PC-9 (cell line): ENCODE results near the gene SLC4A4. TPM values are rescaled to one million over a fixed set of nuclear protein-coding genes. Genes with fewer than 3 reads are reported as not detected.

Experiments
- BruUV-seq: library from RNA; stranded (reverse); fragments of 400-500 nt; replicated peaks from 2 replicates; lab custom pipeline; 2021; lab: Mats Ljungman, UMichigan
- CTCF ChIA-PET: fragments of 300-600 bp; sonication (Branson Sonifier 250); formaldehyde crosslinking; loops from one replicate; lab custom pipeline; 2022; ENCODE audit warnings: antibody characterized with exemption; lab: Charles Lee
- POLR2A ChIA-PET: fragments of 300-600 bp; sonication (Branson Sonifier 250); formaldehyde crosslinking; loops from one replicate; lab custom pipeline; 2022; ENCODE audit warnings: antibody characterized with exemption; ENCODE audit not compliant: unreplicated experiment; lab: Charles Lee
- DNase-seq, 2 experiments: peaks; one replicate each; pipeline versions ENCODE4 v3.0.0 to v3.0.0-alpha.2; 2015 to 2022; ENCODE audit warnings: mixed read lengths in 1 of 2
- H2AFZ ChIP-seq: fragments of 200-600 bp; sonication (generic); 2 replicates; pipeline ENCODE4 v1.8.1; 2017; ENCODE audit warnings: antibody characterized with exemption
- H3F3A ChIP-seq: fragments of 200-600 bp; sonication (generic); 2 replicates; pipeline ENCODE4 v1.8.1; 2017; ENCODE audit warnings: antibody characterized with exemption, mild to moderate bottlenecking, low read depth; ENCODE audit not compliant: insufficient read depth
- H3K27ac ChIP-seq: fragments of 200-600 bp; sonication (generic); 2 replicates; pipeline ENCODE4 v1.6.1; 2016; ENCODE audit warnings: mixed run types
- H3K27me3 ChIP-seq: fragments of 200-600 bp; sonication (generic); 2 replicates; pipeline ENCODE4 v1.6.1; 2016; ENCODE audit warnings: low read depth, mixed run types; ENCODE audit not compliant: insufficient read depth
- H3K36me3 ChIP-seq: fragments of 200-600 bp; sonication (generic); 2 replicates; pipeline ENCODE4 v1.6.1; 2016; ENCODE audit warnings: low read depth, mixed run types
- H3K4me1 ChIP-seq: fragments of 200-600 bp; sonication (generic); replicated peaks from 2 replicates; pipeline ENCODE4 v1.6.1; 2016; ENCODE audit warnings: mixed run types; ENCODE audit not compliant: insufficient read depth
- H3K4me2 ChIP-seq: fragments of 200-600 bp; sonication (generic); 2 replicates; pipeline ENCODE4 v1.6.1; 2017; ENCODE audit warnings: mixed run types
- H3K4me3 ChIP-seq: fragments of 200-600 bp; sonication (generic); 2 replicates; pipeline ENCODE4 v1.6.1; 2016; ENCODE audit warnings: mixed run types
- H3K79me2 ChIP-seq: fragments of 200-600 bp; sonication (generic); 2 replicates; pipeline ENCODE4 v1.6.1; 2017; ENCODE audit warnings: low read depth, mixed run types
- H3K9me2 ChIP-seq: fragments of 200-600 bp; sonication (generic); 2 replicates; pipeline ENCODE4 v1.8.1; 2017; ENCODE audit warnings: mild to moderate bottlenecking; ENCODE audit not compliant: insufficient read depth
- H3K9me3 ChIP-seq: fragments of 200-600 bp; sonication (generic); 2 replicates; pipeline ENCODE4 v1.8.1; 2016; ENCODE audit warnings: low read depth; ENCODE audit not compliant: insufficient read depth
- H4K20me1 ChIP-seq: fragments of 200-600 bp; sonication (generic); 2 replicates; pipeline ENCODE4 v1.8.1; 2017; ENCODE audit not compliant: insufficient read depth
- CTCF ChIP-seq: fragments of 200-600 bp; sonication (generic); conservative IDR thresholded peaks from 2 replicates; pipeline ENCODE4 v1.6.1; 2017; ENCODE audit warnings: mixed run types, antibody characterized with exemption, mild to moderate bottlenecking, moderate library complexity
- EZH2 ChIP-seq: fragments of 200-600 bp; sonication (generic); IDR thresholded peaks from 2 replicates; pipeline ENCODE4 v1.8.0; 2017; ENCODE audit warnings: antibody characterized with exemption, low read depth
- intact Hi-C: fragments of 100-400 bp; cut with micrococcal nuclease; formaldehyde crosslinking; loops from one replicate; pipeline ENCODE4 v1.10.0; 2022; ENCODE audit not compliant: unreplicated experiment
- total RNA-seq: library from RNA; stranded (reverse); gene quantifications from 2 replicates; pipeline ENCODE4 v1.2.3, GENCODE V29; 2021

SLC4A4 gene
- total RNA-seq, 1 experiment from 2014 or later, result 0.44 TPM

DNA sequence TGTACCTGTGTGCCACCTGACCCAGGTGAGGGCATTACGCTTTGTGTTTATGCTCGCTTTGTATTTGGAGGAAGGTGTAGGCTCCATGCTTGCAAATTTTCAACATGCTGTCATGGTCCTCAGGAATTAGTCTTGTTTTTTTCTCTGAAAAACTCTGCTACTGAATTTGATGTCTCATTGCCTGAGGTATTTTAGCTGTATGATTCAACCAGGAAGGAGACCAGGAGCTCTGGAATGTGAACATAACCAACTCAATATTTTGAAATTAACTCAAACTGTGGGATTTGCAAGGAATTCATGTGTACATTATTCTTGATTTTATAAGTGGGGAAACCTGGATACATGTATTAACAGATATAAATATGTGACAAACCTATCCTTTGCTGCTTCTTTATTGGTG lies 134.1 kb downstream of the SLC4A4 start:
- Histone ChIP-seq H3K9me2 (no peaks in the 10 kb centered on the region), H3F3A (no peaks in the 10 kb centered on the region), H3K4me3 (no peak overlapping the region), H3K4me1 (no peaks in the 10 kb centered on the region; the same call in 1 of the 2 replicates), H3K27ac (peak overlapping the region; percentile 16; the same call in 1 of the 2 replicates), H4K20me1 (no peaks in the 10 kb centered on the region), H3K36me3 (no peaks in the 10 kb centered on the region), H3K79me2 (no peaks in the 10 kb centered on the region), H3K27me3 (no peaks in the 10 kb centered on the region), H3K9me3 (no peaks in the 10 kb centered on the region), H2AFZ (peak overlapping the region; percentile 39; the same call in 1 of the 2 replicates), H3K4me2 (no peak overlapping the region)
- no peak for TF ChIP-seq EZH2
- no peak for TF ChIP-seq CTCF
- ChIA-PET POLR2A (interaction anchor here (0.7 kb wide), 1 partner anchor 121 kb away, joined by 9 read pairs; no protein-coding TSS in a partner anchor), CTCF (no interaction called here)
- no TSS peak for BruUV-seq
- intact Hi-C loops, result no loop called here
- DNase-seq, result no peak

- DNase-seq, result no peak
- TF ChIP-seq CTCF, result no peak
- no peak for TF ChIP-seq EZH2
- Histone ChIP-seq H3K4me3 (no peak overlapping the region), H3K27ac (peak overlapping the region; percentile 16; the same call in 1 of the 2 replicates), H4K20me1 (no peaks in the 10 kb centered on the region), H3K79me2 (no peaks in the 10 kb centered on the region), H3K9me2 (no peaks in the 10 kb centered on the region), H2AFZ (no peak overlapping the region), H3K9me3 (no peaks in the 10 kb centered on the region), H3K36me3 (no peaks in the 10 kb centered on the region), H3F3A (no peaks in the 10 kb centered on the region), H3K4me2 (no peak overlapping the region), H3K4me1 (no peaks in the 10 kb centered on the region; the same call in 1 of the 2 replicates), H3K27me3 (no peaks in the 10 kb centered on the region)
- CTCF ChIA-PET, result interaction anchor here (0.7 kb wide), 1 partner anchor 14 kb away, joined by 9 read pairs; no protein-coding TSS in a partner anchor
- BruUV-seq, result no TSS peak
- POLR2A ChIA-PET, result interaction anchor here (0.7 kb wide), 1 partner anchor 121 kb away, joined by 9 read pairs; no protein-coding TSS in a partner anchor
- intact Hi-C loops, result no loop called here
Observed at GRCh38 chr4:71473541-71474240, 134.9 kb downstream of the SLC4A4 start.

GRCh38 chr4:71474731-71475130 lies 135.9 kb downstream of the SLC4A4 start:
- intact Hi-C loops, result no loop called here
- no TSS peak for BruUV-seq
- Histone ChIP-seq H4K20me1 (no peaks in the 10 kb centered on the region), H3K9me2 (no peaks in the 10 kb centered on the region), H3K9me3 (no peaks in the 10 kb centered on the region), H3K27me3 (no peaks in the 10 kb centered on the region), H3K4me3 (no peak overlapping the region), H2AFZ (no peak overlapping the region), H3K27ac (no peak overlapping the region), H3K4me1 (no peaks in the 10 kb centered on the region; the same call in 1 of the 2 replicates), H3F3A (no peaks in the 10 kb centered on the region), H3K36me3 (no peaks in the 10 kb centered on the region), H3K79me2 (no peaks in the 10 kb centered on the region), H3K4me2 (no peak overlapping the region)
- no peak for DNase-seq
- ChIA-PET POLR2A (no interaction called here), CTCF (no interaction called here)
- no peak for TF ChIP-seq CTCF
- TF ChIP-seq EZH2, result no peak
